HEK293T (cell line): ENCODE data around the gene FAM222A.

ENCODE experiments used
- ARNT ChIP-seq: fragments of 450-650 bp; IDR thresholded peaks from 2 replicates; pipeline ENCODE4 v1.6.1; 2017; ENCODE audit warnings: mild to moderate bottlenecking
- CTBP1 ChIP-seq: fragments of 450-650 bp; IDR thresholded peaks from 2 replicates; pipeline ENCODE4 v1.6.1; 2016; ENCODE audit warnings: borderline replicate concordance
- ELF4 ChIP-seq: fragments of 450-650 bp; IDR thresholded peaks from 2 replicates; pipeline ENCODE4 v1.6.1; 2017; ENCODE audit warnings: antibody characterized with exemption
- FOXA1 ChIP-seq: fragments of 450-650 bp; IDR thresholded peaks from 2 replicates; pipeline ENCODE4 v1.6.1; 2016; ENCODE audit warnings: mild to moderate bottlenecking
- FOXK2 ChIP-seq: fragments of 450-650 bp; IDR thresholded peaks from 2 replicates; pipeline ENCODE4 v1.6.1; 2016; ENCODE audit warnings: mild to moderate bottlenecking
- FOXM1 ChIP-seq: fragments of 450-650 bp; IDR thresholded peaks from 2 replicates; pipeline ENCODE4 v1.6.1; 2017; ENCODE audit warnings: mild to moderate bottlenecking, borderline replicate concordance
- HDGF ChIP-seq: fragments of 450-650 bp; IDR thresholded peaks from 2 replicates; pipeline ENCODE4 v1.6.1; 2017; ENCODE audit warnings: antibody characterized with exemption, borderline replicate concordance
- L3MBTL2 ChIP-seq: fragments of 450-650 bp; conservative IDR thresholded peaks from 2 replicates; pipeline ENCODE4 v1.6.1; 2016; ENCODE audit warnings: mild to moderate bottlenecking
- LEF1 ChIP-seq: fragments of 450-650 bp; IDR thresholded peaks from 2 replicates; pipeline ENCODE4 v1.6.1; 2017; ENCODE audit warnings: mild to moderate bottlenecking, borderline replicate concordance
- NFRKB ChIP-seq: fragments of 450-650 bp; IDR thresholded peaks from 2 replicates; pipeline ENCODE4 v1.6.1; 2016; ENCODE audit warnings: mild to moderate bottlenecking, moderate library complexity
- SP1 ChIP-seq: fragments of 450-650 bp; IDR thresholded peaks from 2 replicates; pipeline ENCODE4 v1.6.1; 2017
- SUZ12 ChIP-seq: fragments of 450-650 bp; IDR thresholded peaks from 2 replicates; pipeline ENCODE4 v1.6.1; 2016; ENCODE audit warnings: mild to moderate bottlenecking
- TARDBP ChIP-seq: fragments of 450-650 bp; IDR thresholded peaks from 2 replicates; pipeline ENCODE4 v1.6.1; 2016
- ZNF384 ChIP-seq: fragments of 450-650 bp; IDR thresholded peaks from 2 replicates; pipeline ENCODE4 v1.6.1; 2016

GRCh38 chr12:109715310-109716091, 1.9 kb downstream of the FAM222A start:
- TF ChIP-seq HDGF (no peak), ZNF384 (no peak), FOXM1 (no peak), SP1 (no peak), CTBP1 (no peak), L3MBTL2 (no peak), ELF4 (no peak), TARDBP (no peak), NFRKB (no peak), SUZ12 (no peak), LEF1 (no peak), FOXA1 (no peak), ARNT (no peak), FOXK2 (no peak)
